PFSK-1 (cell line): Measurements from ENCODE around the gene ISG15.

ENCODE experiments used
- POLR2AphosphoS5 ChIP-seq: IDR thresholded peaks from 2 replicates; pipeline ENCODE4 v1.6.1; 2012; ENCODE audit warnings: low read depth, mild to moderate bottlenecking, control low read depth, low read length, moderate library complexity
- TF ChIP-seq, protein P1 (sequence below), 2 experiments: IDR thresholded peaks; 2 replicates each; pipeline versions ENCODE4 v1.6.1 to v1.8.0; 2011 to 2012; ENCODE audit warnings: low read depth in 2 of 2, low read length in 2 of 2, control low read depth in 1 of 2, inconsistent platforms in 1 of 2, mild to moderate bottlenecking in 1 of 2, moderate library complexity in 1 of 2; ENCODE audit not compliant: insufficient read depth in 1 of 2

DNA sequence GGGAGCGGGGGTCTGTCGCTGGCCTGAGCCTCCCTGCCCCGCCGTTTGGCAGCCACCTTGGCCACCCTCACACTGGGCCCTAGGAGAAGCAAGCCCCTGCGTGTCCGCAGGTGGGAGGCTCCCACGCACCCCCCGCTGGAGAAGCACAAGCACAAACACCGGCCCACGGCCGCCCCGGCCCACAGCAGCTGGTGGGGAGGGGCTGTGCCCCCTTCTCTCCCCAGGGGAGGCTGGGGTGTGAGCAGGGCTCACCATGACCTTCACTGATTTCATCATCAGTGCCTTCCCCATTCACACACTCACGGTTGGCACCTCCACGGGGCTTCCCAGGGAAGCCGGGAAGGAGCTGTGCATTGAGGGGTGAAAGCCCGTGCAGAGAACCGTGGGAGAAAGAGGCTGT, 14.5 kb downstream of the ISG15 start:
- TF ChIP-seq POLR2AphosphoS5 = no peak
- TF ChIP-seq, protein P1, sequence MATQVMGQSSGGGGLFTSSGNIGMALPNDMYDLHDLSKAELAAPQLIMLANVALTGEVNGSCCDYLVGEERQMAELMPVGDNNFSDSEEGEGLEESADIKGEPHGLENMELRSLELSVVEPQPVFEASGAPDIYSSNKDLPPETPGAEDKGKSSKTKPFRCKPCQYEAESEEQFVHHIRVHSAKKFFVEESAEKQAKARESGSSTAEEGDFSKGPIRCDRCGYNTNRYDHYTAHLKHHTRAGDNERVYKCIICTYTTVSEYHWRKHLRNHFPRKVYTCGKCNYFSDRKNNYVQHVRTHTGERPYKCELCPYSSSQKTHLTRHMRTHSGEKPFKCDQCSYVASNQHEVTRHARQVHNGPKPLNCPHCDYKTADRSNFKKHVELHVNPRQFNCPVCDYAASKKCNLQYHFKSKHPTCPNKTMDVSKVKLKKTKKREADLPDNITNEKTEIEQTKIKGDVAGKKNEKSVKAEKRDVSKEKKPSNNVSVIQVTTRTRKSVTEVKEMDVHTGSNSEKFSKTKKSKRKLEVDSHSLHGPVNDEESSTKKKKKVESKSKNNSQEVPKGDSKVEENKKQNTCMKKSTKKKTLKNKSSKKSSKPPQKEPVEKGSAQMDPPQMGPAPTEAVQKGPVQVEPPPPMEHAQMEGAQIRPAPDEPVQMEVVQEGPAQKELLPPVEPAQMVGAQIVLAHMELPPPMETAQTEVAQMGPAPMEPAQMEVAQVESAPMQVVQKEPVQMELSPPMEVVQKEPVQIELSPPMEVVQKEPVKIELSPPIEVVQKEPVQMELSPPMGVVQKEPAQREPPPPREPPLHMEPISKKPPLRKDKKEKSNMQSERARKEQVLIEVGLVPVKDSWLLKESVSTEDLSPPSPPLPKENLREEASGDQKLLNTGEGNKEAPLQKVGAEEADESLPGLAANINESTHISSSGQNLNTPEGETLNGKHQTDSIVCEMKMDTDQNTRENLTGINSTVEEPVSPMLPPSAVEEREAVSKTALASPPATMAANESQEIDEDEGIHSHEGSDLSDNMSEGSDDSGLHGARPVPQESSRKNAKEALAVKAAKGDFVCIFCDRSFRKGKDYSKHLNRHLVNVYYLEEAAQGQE (IDR thresholded peaks at IDR 0.05; ENCODE audit: insufficient read depth in 1 of 2, low read depth in 2 of 2, low read length in 2 of 2) = no peak
